Activated CD8-positive, alpha-beta memory T cell treated with anti-CD3 and anti-CD28 coated beads, Interleukin-2, amount 50 U/mL, for 48 hours (primary cell): ENCODE results near the gene IL20RA.
"Not testable (repeated sequence)": the region's sequence is repeated elsewhere in the genome, so short reads cannot be mapped to it uniquely, and the experiment has no call there.

ENCODE experiments used
- DNase-seq: peaks from one replicate; pipeline ENCODE4 v3.0.0-alpha.2; 2020

Gene IL20RA

GRCh38 chr6:136969433-136969832 is 75.3 kb downstream of the IL20RA start:
- DNase-seq, result no peak

GRCh38 chr6:136968837-136969236 is 75.9 kb downstream of the IL20RA start:
- DNase-seq, result no peak

GRCh38 chr6:136967876-136968752 is 76.7 kb downstream of the IL20RA start:
- DNase-seq, result peak; percentile 76

GRCh38 chr6:136964398-136964797 is 80.4 kb downstream of the IL20RA start:
- DNase-seq, result no peak

- DNase-seq, result no peak
These were observed 81.5 kb downstream of the IL20RA start for GRCh38 chr6:136963259-136963658.

- no peak for DNase-seq
These were observed 82.1 kb downstream of the IL20RA start for GRCh38 chr6:136962661-136963060.

GRCh38 chr6:136961848-136962247 is 82.9 kb downstream of the IL20RA start:
- DNase-seq, result no peak

- no peak for DNase-seq
These were observed 84.0 kb downstream of the IL20RA start for GRCh38 chr6:136960781-136961180.

- not testable (repeated sequence) for DNase-seq
These were observed 84.8 kb downstream of the IL20RA start for GRCh38 chr6:136959935-136960334.

- no peak for DNase-seq
These were observed 85.3 kb downstream of the IL20RA start for GRCh38 chr6:136959471-136959891.

GRCh38 chr6:136958168-136958567 is 86.6 kb downstream of the IL20RA start:
- no peak for DNase-seq

GRCh38 chr6:136956590-136957544 is 87.9 kb downstream of the IL20RA start:
- no peak for DNase-seq

GRCh38 chr6:136955123-136955522 is 89.6 kb downstream of the IL20RA start:
- DNase-seq, result no peak

GRCh38 chr6:136952714-136953260 is 92.0 kb downstream of the IL20RA start:
- DNase-seq, result no peak

GRCh38 chr6:136950436-136951126 is 94.2 kb downstream of the IL20RA start:
- DNase-seq, result no peak
